Upper lobe of right lung (tissue), 1 donor: ENCODE data around the gene SULT1B1. TPM values are rescaled to one million over a fixed set of nuclear protein-coding genes. Genes with fewer than 3 reads are reported as not detected.

Experiments used
- ATAC-seq: fragments of 200-7000 bp; cut with Tn5 transposase; one replicate; pipeline ENCODE4 v1.9.1; 2020; ENCODE audit warnings: mild to moderate bottlenecking, moderate library complexity
- DNase-seq: peaks from one replicate; pipeline ENCODE4 v3.0.0-alpha.2; 2020
- H3K27ac ChIP-seq: fragments of 200-600 bp; one replicate; pipeline ENCODE4 v1.8.0; 2022
- H3K27me3 ChIP-seq: fragments of 200-600 bp; one replicate; pipeline ENCODE4 v1.8.0; 2022; ENCODE audit warnings: mild to moderate bottlenecking
- H3K36me3 ChIP-seq: fragments of 200-600 bp; one replicate; pipeline ENCODE4 v1.8.0; 2022
- H3K4me1 ChIP-seq: fragments of 200-600 bp; one replicate; pipeline ENCODE4 v1.8.0; 2022
- H3K4me3 ChIP-seq: fragments of 200-600 bp; one replicate; pipeline ENCODE4 v1.8.0; 2022; ENCODE audit warnings: mild to moderate bottlenecking
- H3K9me3 ChIP-seq: fragments of 200-600 bp; one replicate; pipeline ENCODE4 v1.8.0; 2022
- intact Hi-C: fragments of 100-400 bp; cut with DNase I; formaldehyde crosslinking; loops from one replicate; pipeline ENCODE4 v1.11.0; 2022
- total RNA-seq: library from RNA; stranded (reverse); fragmentation: NEBNext Ultra II Directional; extraction: Animal tissue kit (Norgen Biotek cat#: 25700); gene quantifications from one replicate; pipeline ENCODE4 v1.2.1, GENCODE V29; 2021
- TF ChIP-seq, protein P1 (sequence below): fragments of 200-600 bp; IDR thresholded peaks from one replicate; pipeline ENCODE4 v1.8.0; 2022; ENCODE audit warnings: antibody characterized with exemption
- donor health status: DM: no; HTN: yes; CAD: no; lungs with severe emphysema.

Gene SULT1B1
- total RNA-seq, 1 donor from 2014 or later: 9.2 TPM

DNA sequence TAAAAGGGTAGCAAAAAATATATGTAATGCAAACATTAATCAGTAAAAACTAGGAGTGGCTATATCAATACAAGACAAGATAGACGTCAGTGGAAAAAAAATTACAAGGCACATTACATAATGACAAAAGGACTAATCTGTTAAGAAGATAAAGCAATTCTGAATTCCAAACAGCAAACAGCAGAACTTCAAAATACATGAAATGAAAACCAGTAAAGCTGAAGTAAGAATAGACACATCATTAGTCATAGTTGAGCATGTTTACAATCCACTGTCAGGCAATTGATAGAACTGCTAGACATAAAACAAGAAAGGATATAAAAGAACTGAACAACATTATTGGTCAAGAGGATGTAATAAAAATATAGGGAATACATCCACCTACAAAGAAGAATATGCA, 12.2 kb downstream of the SULT1B1 start:
- ATAC-seq: no peak
- no peak overlapping the region for H3K27ac ChIP-seq
- H3K4me3 ChIP-seq: no peak overlapping the region
- intact Hi-C loops: no loop called here
- TF ChIP-seq, protein P1, sequence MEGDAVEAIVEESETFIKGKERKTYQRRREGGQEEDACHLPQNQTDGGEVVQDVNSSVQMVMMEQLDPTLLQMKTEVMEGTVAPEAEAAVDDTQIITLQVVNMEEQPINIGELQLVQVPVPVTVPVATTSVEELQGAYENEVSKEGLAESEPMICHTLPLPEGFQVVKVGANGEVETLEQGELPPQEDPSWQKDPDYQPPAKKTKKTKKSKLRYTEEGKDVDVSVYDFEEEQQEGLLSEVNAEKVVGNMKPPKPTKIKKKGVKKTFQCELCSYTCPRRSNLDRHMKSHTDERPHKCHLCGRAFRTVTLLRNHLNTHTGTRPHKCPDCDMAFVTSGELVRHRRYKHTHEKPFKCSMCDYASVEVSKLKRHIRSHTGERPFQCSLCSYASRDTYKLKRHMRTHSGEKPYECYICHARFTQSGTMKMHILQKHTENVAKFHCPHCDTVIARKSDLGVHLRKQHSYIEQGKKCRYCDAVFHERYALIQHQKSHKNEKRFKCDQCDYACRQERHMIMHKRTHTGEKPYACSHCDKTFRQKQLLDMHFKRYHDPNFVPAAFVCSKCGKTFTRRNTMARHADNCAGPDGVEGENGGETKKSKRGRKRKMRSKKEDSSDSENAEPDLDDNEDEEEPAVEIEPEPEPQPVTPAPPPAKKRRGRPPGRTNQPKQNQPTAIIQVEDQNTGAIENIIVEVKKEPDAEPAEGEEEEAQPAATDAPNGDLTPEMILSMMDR: no peak
- no peaks in the 10 kb centered on the region for H3K9me3 ChIP-seq
- H3K27me3 ChIP-seq: no peaks in the 10 kb centered on the region
- H3K36me3 ChIP-seq: no peaks in the 10 kb centered on the region
- no peak for DNase-seq
- peaks cover 11% of the 10 kb centered on the region for H3K4me1 ChIP-seq

DNA sequence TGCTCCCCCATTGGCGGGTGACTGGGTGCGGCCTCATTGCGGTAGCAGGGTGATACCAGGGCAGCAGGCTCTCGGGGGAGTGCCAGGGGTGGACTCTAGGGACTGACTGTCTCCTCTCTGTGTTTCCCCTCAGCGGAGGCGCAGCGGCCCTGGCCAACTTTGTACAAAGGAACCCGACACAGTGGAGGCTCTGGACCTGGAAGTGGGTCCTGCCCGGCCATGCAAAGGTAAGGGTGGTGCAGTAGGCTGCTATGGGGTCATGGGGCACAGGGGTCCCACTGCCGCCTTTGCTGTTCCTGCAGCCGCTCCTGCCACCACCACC, 16.3 kb downstream of the SULT1B1 start:
- no peaks in the 10 kb centered on the region for H3K36me3 ChIP-seq
- H3K27ac ChIP-seq: no peak overlapping the region
- ATAC-seq: peak; percentile 19
- H3K4me1 ChIP-seq: no peaks in the 10 kb centered on the region
- intact Hi-C loops: no loop called here
- no peak for DNase-seq
- H3K4me3 ChIP-seq: no peak overlapping the region
- TF ChIP-seq, protein P1: no peak
- H3K27me3 ChIP-seq: no peaks in the 10 kb centered on the region
- H3K9me3 ChIP-seq: no peaks in the 10 kb centered on the region

DNA sequence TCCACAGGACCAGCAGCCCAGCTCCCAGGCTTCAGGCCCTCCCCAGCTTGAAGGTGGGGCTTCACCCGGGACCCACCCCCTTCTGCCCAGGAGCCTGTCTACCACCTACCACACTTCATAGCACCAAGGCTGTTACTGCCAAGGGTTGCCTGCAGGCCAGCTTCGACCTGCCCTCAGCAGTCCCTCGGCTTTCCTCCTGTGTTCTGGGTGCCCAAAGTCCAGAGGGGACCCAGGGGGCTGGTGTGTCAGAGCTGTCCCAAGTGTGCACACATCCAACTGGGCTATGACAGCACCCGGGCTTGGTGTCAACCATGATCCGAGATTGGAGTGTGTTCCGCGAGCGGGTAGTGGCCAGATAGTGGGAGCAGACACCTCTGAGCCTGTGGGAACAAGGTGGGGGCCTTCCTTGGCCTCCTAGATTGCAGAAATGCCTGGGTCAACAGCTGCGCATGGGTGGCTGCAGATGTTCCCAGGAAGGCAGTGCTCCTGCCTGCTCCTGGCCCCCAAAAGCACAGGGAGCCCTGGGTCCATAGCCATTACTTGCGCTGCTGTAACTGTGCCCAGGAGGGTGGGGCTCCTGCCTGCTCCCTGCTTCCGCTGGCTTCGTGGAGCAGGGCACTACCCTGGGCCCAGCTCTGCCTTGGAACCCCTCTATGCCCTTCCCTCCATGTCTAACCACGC, 16.8 kb downstream of the SULT1B1 start:
- no peaks in the 10 kb centered on the region for H3K4me1 ChIP-seq
- no peak overlapping the region for H3K27ac ChIP-seq
- ATAC-seq (peak; percentile 32), DNase-seq (no peak)
- no peak overlapping the region for H3K4me3 ChIP-seq
- no peaks in the 10 kb centered on the region for H3K9me3 ChIP-seq
- intact Hi-C loops: no loop called here
- H3K27me3 ChIP-seq: no peaks in the 10 kb centered on the region
- no peaks in the 10 kb centered on the region for H3K36me3 ChIP-seq
- TF ChIP-seq, protein P1: no peak

DNA sequence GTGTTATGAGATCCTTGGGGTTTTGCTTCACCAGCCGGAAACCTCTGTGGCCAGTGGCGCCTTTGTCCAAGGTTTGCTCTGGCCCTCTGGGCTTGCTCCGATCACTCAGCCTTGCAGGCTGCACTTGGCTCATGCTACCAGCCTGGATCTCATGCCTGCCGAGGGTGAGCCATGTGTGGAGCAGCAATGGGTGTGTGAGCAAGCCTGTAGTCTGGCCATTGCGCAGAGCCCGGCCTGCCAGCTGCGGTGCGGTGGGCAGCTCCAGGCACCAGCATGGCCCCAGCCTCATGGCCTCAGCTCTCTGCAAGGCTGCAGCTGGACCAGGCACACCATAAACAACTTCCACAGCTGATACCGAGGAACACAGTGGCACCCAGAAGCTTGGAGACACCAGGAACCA, 17.8 kb downstream of the SULT1B1 start:
- Histone ChIP-seq H3K27me3 (no peaks in the 10 kb centered on the region), H3K4me1 (no peaks in the 10 kb centered on the region), H3K36me3 (no peaks in the 10 kb centered on the region), H3K27ac (no peak overlapping the region), H3K9me3 (no peaks in the 10 kb centered on the region), H3K4me3 (no peak overlapping the region)
- intact Hi-C loops: no loop called here
- DNase-seq (no peak), ATAC-seq (peak; percentile 29)
- TF ChIP-seq, protein P1: no peak

DNA sequence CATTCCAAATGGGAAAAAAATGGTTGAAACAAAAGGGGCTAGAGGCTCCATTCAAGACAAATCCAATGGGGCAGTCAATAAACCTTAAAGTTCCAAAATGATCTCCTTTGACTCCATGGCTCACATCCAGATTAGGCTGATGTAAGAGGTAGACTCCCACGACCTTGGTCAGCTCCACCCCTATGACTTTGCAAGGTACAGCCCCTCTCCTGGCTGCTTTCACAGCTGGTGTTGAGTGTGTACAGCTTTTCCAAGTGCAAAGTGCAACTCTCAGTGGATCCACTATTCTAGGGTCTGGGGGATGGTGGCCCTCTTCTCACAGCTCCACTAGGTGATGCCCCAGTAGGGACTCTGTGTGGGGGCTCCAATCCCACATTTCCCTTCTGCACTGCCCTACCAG, 21.5 kb downstream of the SULT1B1 start:
- ATAC-seq: no peak
- no peak for DNase-seq
- no peaks in the 10 kb centered on the region for H3K4me1 ChIP-seq
- no peak overlapping the region for H3K4me3 ChIP-seq
- H3K27ac ChIP-seq: no peak overlapping the region
- H3K9me3 ChIP-seq: no peaks in the 10 kb centered on the region
- intact Hi-C loops: no loop called here
- no peaks in the 10 kb centered on the region for H3K36me3 ChIP-seq
- no peaks in the 10 kb centered on the region for H3K27me3 ChIP-seq
- TF ChIP-seq, protein P1: no peak

DNA sequence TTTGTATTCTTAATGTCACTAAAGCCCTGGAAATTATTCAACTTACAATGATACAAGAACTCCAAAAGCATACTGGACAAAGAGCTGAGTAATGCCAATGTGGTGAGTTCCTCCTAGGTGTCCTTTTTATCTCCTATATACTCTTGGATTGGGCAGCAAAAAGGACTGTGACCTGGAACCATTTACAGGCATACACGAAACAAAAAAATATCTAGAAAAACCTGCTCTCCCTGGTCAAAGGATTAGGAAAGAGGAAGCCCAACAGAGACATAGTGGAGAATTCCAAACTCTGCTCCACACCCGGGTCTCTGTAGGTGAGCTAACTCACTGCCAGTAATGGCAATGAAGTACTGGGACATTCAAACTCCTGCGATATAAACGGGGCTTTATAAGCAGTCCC, 25.3 kb downstream of the SULT1B1 start:
- no peak for DNase-seq
- no peak overlapping the region for H3K27ac ChIP-seq
- H3K36me3 ChIP-seq: no peaks in the 10 kb centered on the region
- ATAC-seq: no peak
- H3K9me3 ChIP-seq: no peaks in the 10 kb centered on the region
- no peak overlapping the region for H3K4me3 ChIP-seq
- TF ChIP-seq, protein P1: no peak
- no peaks in the 10 kb centered on the region for H3K4me1 ChIP-seq
- intact Hi-C loops: no loop called here
- no peaks in the 10 kb centered on the region for H3K27me3 ChIP-seq
